ENCODE data around the gene TIAL1.
"Not testable (repeated sequence)": the region's sequence is repeated elsewhere in the genome, so short reads cannot be mapped to it uniquely, and the experiment has no call there.

Gene TIAL1

DNA sequence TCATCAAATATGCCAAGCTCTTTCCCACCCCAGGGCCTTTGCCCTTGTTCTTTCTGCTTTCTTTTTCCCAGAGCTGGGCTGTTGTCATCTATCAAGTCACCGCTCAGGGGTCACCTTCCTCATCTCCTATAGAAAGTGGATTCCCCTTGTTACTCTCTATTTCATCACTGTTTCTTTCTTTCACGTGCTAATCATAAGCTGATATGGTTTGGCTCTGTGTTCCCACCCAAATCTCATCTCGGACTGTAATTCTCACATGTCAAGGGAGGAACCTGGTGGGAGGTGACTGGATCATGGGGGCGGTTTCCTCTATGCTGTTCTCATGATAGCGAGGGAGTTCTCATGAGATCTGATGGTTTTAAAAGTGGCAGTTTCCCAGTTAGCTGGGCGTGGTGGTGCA is 17.0 kb upstream of the TIAL1 start:
- DNase-seq = no peak

DNA sequence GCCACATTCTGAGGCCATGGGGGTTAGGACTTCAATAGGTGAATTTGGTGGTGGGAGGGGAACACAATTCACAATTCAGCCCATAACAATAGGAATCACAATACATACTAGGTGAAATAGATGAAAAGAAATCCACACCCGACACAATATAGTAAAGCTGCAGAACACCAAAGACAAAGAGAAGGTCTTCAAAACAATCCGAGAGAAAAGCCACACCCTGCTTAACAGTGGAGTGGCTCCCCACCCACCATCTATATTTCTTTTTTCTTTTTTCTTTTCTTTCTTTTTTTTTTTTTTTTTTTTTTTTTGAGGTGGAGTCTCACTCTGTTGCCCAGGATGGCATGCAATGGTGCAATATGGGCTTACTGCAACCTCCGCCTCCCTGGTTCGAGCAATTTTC is 14.7 kb upstream of the TIAL1 start:
- no peak for DNase-seq

DNA sequence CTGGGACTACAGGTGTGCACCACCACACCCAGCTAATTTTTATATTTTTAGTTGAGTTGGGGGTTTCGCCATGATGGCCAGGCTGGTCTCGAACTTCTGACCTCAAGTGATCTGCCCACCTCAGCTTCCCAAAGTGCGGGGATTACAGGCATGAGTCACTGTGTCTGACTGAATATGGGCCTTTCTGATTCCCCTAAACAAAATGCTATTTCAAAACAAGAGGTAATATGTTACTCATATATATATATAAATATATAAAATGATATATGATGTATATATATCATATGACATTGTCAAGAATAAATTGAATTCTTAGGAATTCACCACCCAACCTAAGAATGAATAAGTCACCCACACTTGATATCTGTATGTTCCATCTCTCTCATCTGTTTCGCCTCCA is 12.8 kb upstream of the TIAL1 start:
- no peak for DNase-seq

DNA sequence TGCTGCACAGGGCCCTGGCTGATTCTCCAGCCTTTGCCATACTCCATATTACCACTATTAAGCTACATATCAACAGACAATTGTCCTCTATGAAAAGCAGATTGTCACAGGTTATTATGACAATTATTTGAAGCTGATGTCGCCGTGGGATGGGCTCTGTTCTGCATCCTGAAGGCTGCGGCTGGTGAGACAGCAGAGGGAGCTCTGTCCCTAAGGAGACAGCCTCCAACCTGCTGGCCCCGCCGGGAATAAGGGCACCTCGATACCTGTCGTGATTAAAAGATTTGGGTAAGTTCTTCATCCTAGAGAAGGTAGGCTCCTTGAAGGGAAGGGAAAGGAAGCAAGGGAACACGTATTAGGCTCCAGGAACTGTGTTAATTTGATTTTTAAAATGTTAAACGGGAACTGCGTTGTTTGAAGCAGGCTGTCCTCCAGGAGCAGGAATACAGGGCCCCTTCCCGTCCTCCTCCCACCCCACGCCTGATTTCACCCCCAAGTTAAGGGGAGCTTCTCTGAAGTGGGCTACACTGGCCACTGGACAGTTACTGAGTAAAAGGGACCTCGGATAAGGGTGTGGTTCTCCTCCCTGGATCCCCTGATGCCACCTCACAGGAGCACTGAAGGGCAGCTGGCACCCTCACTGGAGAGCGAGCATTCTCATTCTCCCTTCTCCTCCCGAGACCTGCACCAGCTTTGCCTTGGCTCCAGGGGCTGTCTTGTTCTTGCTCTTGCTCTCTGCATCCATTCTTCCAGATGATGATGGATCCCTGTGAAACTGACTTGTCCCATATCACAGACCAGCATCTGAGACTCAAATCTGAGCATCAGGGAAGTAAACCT is 11.8 kb upstream of the TIAL1 start:
- peak; percentile 65 for DNase-seq

DNA sequence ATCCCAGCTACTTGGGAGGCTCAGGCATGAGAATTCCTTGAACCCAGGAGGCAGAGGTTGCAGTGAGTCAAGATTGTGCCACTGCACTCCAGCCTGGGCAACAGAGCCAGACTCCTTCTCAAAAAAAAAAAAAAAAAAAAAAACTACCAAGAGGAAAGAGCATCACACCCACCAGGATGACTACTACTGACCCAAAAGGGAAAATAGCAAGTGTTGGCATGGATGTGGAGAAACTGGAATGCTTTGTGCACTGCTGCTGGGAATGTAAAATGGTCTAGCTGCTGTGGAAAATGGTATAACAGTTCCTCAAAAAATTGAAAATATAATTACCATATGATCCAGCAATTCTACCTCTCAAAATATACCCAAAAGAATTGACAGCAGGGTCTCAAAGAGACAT is 7.7 kb upstream of the TIAL1 start:
- no peak for DNase-seq

DNA sequence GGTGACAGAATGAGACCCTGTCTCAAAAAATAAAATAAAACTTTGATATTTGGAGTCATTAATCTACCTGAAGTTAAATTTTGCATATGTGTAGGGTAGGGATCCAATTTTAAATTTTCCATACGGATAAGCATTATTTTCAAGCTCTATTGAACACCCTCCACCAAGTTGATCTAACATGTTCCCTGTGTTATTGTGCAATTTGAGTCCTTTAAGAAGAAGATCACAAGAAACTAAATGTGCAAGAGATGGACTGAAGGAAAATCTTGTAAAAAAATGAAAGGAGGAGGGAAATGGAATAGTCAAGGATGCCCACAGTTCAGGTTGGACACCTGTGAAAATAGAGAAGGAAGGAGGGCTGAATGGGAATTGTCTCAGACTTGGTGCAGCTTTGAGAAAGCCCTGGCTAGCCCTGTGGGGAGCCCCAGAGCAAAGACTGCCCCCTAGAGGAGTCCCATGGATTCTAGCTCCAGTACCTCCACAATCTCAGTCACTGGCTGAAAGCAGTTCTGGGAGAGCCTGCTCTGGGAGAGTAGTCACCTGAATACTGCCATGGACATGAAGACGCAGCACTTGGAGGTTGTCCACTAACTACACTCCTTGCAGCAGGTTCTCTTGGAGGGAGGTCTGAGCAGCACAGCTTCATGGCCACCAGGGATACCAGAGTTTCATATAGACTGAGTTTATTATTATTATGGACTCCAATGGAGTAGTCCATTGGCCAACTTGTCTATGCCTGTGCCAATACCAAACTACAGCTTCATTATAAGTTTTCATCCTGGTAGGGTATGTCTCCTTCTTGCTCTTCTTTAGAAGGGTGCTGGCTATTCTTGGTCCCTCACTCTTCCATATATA is 5.7 kb upstream of the TIAL1 start:
- DNase-seq = peak; percentile 25

DNA sequence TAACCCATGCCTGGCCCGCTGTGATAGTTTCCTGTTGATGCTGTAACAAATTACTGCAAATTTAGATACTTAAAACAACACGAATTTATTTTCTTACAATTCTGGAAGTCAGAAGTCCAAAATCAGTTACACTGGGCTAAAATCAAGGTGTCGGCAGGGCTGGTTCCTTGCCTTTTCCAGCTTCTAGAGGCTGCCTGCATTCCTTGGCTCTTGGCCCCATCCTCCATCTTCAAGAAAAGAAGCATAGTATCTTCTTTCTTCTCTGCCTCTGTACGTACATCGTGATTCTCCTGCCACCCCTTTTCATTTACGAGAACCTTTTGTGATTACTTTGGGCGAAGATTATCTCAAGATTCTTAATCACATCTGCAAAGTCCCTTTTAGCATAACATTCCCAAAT is 1.6 kb upstream of the TIAL1 start:
- DNase-seq = no peak

DNA sequence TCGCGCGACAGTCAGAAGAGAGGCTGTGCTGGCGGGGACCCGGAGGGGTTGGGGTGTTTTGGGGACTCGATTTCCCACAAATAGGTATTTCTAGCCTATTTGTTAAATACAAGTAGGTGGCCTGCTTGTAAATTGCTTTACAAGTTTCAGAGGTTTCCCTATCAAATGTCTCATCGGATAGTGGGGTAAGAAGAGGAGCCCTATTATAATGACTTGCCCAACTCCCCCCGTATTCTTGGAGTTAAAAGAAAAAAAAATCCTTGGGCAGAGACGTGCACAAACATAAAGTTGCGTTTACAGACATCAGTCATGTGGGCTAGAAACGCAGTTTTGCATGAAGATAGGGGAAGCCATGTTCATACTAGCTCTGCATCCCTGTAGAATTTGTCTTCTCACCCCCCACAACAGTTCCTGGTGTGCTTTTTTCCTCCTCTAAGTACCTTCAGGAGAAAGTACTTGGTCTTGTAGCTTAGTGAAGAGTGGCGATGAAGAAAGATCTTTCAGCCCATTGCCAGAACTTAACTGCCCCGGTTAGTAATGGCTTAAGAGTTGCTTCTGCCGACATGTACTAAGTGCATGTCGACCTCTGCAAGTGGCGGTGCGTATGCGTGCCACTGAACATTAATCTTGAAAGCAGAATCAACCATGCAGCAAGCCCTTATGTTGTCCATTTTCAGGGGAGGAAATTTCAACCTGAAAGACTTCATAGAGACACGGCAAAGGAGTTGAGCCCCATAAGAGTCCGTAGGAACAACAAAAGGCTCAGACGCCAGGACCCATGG is 832 bp upstream of the TIAL1 start:
- DNase-seq = peak; percentile 20

DNA sequence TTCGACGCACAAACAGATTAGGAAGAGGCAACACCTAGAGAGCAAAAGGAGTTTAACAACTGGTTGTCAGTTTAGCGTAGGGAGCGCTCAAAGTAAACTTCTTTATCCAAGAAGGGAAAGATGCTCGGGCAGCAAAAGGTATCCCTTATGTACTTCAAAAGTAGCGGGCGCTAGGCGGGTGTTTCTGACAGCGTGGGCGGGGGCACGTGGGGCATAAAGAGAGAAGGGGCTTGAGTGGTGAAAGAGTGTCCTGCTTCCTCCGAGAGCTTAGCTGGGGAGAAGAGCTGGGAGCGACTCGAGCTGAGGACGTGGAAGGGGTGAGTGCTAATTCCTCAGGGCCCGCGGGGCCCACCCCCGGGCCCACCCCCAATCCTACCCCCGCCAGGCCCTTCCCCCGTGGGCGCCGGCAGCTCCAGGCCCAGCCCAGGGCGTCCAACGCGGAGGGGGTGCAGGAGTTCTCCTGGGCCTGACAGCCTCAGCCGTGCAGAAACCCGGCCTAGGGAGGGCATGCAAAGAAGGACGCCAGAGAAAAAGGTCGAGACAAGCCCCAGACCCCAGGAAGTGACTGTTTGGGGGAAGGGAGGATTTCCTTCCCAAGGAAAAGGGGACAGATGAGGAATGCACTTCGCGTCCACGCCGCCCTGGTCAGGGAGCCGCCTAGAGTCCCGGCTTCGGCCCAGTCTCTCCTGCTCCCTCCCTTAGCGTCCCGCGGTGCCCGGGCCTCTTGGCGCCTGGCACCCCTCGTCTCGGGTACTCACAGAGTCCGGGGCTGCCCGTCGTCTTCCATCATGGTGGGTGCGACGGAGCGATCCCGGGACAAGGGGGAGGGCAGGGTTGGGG is 868 bp downstream of the TIAL1 start:
- DNase-seq = peak; percentile 66

DNA sequence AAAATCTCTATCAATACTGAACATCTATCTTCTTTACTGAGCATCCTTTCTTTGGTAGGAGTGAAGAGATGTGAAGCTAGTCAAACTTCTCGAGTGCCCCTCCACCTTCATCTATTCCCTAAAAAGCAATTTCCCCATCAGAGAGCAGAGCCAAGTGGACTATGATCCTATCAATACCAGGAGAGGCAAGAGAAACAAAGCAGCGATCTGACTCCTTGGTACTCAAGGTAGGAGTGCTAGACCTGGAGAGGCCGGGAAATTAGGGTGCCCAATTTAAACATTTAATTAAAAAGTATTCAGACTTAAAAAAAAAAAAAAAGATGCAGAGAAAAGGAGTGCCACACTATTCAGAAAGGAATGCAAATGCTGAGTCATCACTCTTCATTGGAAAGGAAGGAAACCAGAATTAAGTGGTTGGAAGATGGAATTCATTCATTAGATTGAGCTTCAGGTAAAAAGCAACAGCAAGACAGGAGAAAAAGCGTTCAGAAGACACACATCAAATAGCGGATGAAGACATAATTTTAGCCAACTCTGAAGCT is 1.6 kb downstream of the TIAL1 start:
- DNase-seq = no peak

DNA sequence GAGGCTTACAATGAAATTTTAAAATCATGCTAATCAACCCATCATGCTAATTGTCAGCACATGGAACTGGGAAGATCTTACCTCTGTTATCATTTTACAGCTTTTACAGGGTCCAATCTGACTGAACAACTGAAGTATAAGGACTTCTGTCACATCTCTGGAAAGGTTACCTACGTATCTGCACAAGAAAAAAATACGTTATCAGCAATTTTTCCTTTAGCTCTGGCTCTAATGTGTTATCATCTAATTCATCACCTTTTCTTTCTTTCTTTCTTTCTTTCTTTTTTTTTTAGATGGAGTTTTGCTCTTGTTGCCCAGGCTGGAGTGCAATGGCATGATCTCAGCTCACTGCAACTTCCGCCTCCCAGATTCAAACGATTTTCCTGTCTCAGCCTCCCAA is 8.7 kb downstream of the TIAL1 start:
- no peak for DNase-seq

DNA sequence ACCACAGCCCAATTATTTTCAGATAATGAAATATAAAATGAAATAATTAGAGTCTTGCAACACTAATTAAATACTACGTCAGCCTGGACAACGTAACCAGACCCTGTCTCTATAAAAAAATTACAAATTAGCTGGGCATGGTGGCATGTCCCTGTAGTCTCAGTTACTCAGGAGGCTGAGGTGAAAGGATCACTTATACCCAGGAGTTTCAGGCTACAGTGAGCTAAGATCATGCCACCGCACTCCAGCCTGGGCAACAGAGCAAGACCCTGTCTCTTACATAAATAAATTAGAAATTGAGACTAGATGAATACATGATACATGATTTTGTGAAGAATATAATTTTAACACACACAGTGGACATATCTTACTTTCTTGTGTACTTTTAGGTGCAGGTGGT is 18.4 kb downstream of the TIAL1 start:
- no peak for DNase-seq

DNA sequence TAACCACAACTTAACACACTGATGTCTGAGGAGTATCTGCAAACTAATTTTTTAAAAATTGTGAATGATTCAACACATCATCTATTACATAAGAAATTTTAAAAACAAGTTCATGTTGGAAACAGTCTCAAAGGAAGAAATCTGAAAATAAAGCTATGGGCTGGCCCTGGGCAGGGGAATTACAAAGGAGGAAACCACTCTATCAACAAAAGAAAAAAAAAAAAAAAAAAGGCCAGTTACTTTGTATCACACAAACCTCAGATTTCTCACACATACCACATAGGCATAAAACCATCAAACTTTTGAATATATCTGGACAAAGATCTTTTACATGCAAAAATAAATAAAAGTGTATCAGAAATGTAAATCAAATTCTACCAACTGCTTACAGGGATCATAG is 20.8 kb downstream of the TIAL1 start:
- DNase-seq = no peak

DNA sequence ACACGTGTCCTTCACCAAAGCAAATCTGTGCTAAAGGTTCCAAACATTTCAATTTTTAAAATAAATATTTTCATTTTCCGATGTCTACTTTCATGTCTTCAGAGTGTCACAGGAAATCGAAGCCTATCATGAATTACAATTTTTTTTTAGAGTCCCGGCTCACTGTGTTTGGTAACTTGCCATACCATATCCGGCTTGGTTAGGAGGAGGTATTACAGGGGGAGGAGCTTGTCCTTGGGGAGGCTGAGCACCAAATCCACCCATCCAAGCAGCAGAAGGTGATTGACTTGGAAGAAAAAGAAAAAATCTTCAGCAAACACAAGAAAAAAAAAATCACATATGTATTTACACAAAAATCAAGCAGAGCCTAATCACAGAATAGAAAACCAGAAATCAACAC is 21.3 kb downstream of the TIAL1 start:
- no peak for DNase-seq

DNA sequence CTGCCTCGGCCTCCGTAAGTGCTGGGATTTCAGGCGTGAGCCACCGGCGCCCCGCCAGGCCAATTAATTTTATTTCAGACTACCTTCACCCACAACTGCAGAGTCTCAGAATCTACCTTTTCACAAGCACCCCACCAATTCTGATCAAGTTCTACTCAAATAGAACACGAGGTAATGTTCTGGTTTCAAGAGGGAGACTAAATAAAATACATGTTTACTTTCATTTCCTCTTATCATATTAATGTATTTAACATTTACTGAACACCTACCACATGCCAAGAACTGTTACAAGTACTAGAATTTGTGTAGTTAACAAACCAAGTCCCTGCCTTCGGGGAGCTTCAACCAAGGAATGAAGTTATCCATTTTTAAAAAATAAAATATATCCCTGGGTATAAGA is 28.8 kb downstream of the TIAL1 start:
- no peak for DNase-seq

DNA sequence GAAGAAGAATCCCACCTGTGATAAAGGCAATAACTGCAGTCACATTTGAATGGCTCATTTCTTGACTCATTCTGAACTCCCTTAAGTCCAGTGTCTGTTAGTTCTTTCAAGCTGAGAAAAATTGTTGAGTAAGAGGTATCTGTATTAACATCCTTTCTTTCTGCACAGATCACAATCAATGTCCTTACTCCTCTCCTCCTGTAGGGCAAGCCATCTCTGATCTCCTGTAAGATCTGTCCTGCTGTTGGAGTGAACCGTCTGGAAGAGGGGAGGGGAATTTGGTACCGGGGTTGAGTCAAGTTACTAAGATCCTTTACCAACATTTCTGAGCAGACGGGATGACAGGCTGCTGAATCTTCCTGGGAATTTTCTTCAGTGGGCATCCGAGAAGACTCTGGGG is 34.7 kb downstream of the TIAL1 start:
- DNase-seq = no peak

DNA sequence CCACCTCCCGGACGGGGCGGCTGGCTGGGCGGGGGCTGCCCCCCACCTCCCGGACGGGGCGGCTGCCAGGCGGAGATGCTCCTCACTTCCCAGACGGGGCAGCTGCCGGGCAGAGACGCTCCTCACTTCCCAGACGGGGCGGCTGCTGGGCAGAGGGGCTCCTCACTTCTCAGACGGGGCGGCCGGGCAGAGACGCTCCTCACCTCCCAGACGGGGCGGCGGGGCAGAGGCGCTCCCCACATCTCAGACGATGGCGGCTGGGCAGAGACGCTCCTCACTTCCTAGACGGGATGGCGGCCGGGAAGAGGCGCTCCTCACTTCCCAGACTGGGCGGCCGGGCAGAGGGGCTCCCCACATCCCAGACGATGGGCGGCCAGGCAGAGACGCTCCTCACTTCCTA is 37.3 kb downstream of the TIAL1 start:
- not testable (repeated sequence) for DNase-seq

DNA sequence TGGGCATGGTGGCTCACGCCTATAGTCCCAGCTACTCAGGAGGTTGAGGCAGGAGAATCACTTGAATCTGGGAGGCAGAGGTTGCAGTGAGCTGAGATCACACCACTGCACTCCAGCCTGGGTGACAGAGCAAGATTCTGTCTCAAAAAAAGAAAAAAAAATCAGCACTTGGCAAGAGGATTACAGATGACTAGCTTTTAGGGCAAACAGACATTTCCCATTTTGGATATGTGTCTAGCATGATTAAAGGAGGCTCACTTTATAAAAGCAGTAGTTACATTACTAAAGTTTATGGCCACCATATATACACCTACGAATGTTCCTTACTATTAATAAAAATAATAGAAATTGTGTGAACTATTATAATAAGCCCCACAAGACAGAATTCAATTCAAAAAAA is 40.7 kb downstream of the TIAL1 start:
- DNase-seq = not testable (repeated sequence)

DNA sequence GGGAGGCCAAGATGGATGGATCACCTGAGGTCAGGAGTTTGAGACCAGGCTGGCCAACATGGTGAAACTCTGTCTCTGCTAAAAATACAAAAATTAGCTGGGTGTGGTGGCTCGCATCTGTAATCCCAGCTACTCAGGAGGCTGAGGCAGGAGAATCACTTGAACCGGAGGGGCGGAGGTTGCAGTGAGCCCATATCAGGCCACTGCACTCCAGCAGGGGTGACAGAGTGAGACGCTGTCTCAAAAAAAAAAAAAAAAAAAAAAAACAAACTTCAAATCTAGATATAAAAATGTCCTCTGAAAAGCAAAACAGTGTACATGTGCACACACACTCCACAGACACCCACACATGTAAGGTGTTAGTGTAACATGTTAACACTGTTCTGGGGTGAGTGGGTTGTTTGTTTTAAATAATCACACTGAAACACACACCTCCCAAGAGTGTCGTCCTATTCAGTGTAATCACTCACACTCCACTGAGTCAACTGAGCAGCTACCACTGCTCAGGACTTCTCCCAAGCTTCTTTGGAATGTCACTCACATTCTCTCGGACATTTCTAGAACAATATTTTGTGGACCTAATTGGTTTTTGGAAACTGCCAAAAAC is 41.5 kb downstream of the TIAL1 start:
- DNase-seq = no peak

DNA sequence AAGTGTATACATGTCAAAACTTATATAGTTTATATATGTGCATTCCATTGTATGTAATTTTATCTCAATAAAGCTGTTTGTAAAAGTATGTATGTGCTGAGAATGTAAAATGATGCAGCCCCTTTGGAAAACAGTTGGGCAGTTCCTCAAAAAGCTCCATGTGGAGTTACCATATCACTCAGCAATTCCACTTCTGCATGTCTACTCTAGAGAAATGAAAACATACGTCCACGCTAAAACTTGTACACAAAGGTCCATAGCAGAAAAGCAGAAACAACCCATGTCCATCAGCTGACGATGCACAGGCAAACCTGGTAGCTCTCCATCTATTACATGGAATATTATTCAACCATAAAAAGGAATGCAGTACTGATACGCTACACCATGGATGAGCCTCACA is 45.9 kb downstream of the TIAL1 start:
- no peak for DNase-seq

DNA sequence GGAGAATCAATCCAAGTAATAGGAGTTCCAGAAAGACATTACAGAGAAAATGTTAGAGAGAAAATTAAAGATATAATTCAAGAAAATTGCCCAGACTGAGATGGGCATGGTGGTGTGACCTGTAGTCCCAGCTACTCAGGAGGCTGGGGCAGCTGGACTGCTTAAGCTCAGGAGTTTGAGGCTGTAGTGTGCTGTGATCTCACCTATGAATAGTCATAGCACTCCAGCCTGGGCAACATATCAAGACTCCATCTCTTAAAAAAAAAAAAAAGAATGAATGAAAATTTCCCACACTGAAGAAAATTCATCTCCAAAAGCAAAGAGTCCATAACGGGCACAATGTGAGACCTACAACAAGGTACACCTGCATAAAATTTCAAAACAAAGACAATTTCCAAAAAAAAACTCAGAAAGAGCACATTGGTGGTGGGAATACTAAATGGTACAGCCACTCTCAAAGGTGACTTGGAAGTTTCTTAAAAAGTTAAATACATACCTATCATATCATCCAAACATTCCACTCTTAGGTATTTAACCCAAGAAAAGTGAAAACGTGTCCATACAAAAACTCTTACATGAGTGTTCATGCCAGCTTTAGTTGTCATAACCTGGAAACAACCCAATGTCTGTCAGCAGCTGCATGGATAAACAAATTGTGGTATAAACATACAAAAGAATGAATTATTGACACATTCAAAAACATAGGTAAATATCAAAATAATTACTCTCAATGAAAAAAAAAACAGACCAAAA is 47.3 kb downstream of the TIAL1 start:
- no peak for DNase-seq
